HEK293T (cell line): Measurements from ENCODE around the gene NACAD.

ENCODE experiments used
- CTCF ChIA-PET: fragments of 350-600 bp; formaldehyde crosslinking; extraction: SDS; loops from one replicate; lab custom pipeline; 2021; ENCODE audit warnings: antibody characterized with exemption, inconsistent platforms; lab: Yijun Ruan, JAX
- POLR2A ChIA-PET: fragments of 350-600 bp; formaldehyde crosslinking; extraction: SDS; loops from one replicate; lab custom pipeline; 2020; ENCODE audit warnings: antibody characterized with exemption, inconsistent platforms; lab: Yijun Ruan, JAX
- DNase-seq: peaks from one replicate; pipeline ENCODE4 v3.0.0; 2012; ENCODE audit warnings: mixed read lengths; ENCODE audit errors: extremely low spot score
- ARNT ChIP-seq: fragments of 450-650 bp; IDR thresholded peaks from 2 replicates; pipeline ENCODE4 v1.6.1; 2017; ENCODE audit warnings: mild to moderate bottlenecking
- BHLHE40 ChIP-seq: fragments of 450-650 bp; IDR thresholded peaks from 2 replicates; pipeline ENCODE4 v1.6.1; 2016; ENCODE audit warnings: mild to moderate bottlenecking, moderate library complexity, borderline replicate concordance
- CTBP1 ChIP-seq: fragments of 450-650 bp; IDR thresholded peaks from 2 replicates; pipeline ENCODE4 v1.6.1; 2016; ENCODE audit warnings: borderline replicate concordance
- ELF4 ChIP-seq: fragments of 450-650 bp; IDR thresholded peaks from 2 replicates; pipeline ENCODE4 v1.6.1; 2017; ENCODE audit warnings: antibody characterized with exemption
- FOXA1 ChIP-seq: fragments of 450-650 bp; IDR thresholded peaks from 2 replicates; pipeline ENCODE4 v1.6.1; 2016; ENCODE audit warnings: mild to moderate bottlenecking
- FOXK2 ChIP-seq: fragments of 450-650 bp; IDR thresholded peaks from 2 replicates; pipeline ENCODE4 v1.6.1; 2016; ENCODE audit warnings: mild to moderate bottlenecking
- FOXM1 ChIP-seq: fragments of 450-650 bp; IDR thresholded peaks from 2 replicates; pipeline ENCODE4 v1.6.1; 2017; ENCODE audit warnings: mild to moderate bottlenecking, borderline replicate concordance
- HDGF ChIP-seq: fragments of 450-650 bp; IDR thresholded peaks from 2 replicates; pipeline ENCODE4 v1.6.1; 2017; ENCODE audit warnings: antibody characterized with exemption, borderline replicate concordance
- L3MBTL2 ChIP-seq: fragments of 450-650 bp; conservative IDR thresholded peaks from 2 replicates; pipeline ENCODE4 v1.6.1; 2016; ENCODE audit warnings: mild to moderate bottlenecking
- LEF1 ChIP-seq: fragments of 450-650 bp; IDR thresholded peaks from 2 replicates; pipeline ENCODE4 v1.6.1; 2017; ENCODE audit warnings: mild to moderate bottlenecking, borderline replicate concordance
- NFRKB ChIP-seq: fragments of 450-650 bp; IDR thresholded peaks from 2 replicates; pipeline ENCODE4 v1.6.1; 2016; ENCODE audit warnings: mild to moderate bottlenecking, moderate library complexity
- PKNOX1 ChIP-seq: fragments of 450-650 bp; IDR thresholded peaks from 2 replicates; pipeline ENCODE4 v1.6.1; 2016
- SP1 ChIP-seq: fragments of 450-650 bp; IDR thresholded peaks from 2 replicates; pipeline ENCODE4 v1.6.1; 2017
- SUZ12 ChIP-seq: fragments of 450-650 bp; IDR thresholded peaks from 2 replicates; pipeline ENCODE4 v1.6.1; 2016; ENCODE audit warnings: mild to moderate bottlenecking
- TARDBP ChIP-seq: fragments of 450-650 bp; IDR thresholded peaks from 2 replicates; pipeline ENCODE4 v1.6.1; 2016
- ZNF384 ChIP-seq: fragments of 450-650 bp; IDR thresholded peaks from 2 replicates; pipeline ENCODE4 v1.6.1; 2016

NACAD gene

GRCh38 chr7:45054442-45054841 is 34.3 kb downstream of the NACAD start:
- peak; percentile 3 for DNase-seq
- TF ChIP-seq ARNT (no peak), LEF1 (no peak), PKNOX1 (no peak), FOXM1 (no peak), TARDBP (no peak), L3MBTL2 (no peak), CTBP1 (no peak), NFRKB (no peak), HDGF (no peak), BHLHE40 (no peak), FOXA1 (no peak), SP1 (no peak), FOXK2 (no peak), ELF4 (no peak), SUZ12 (no peak)
- ChIA-PET CTCF (interaction anchor here (0.6 kb wide), 1 partner anchor 522 kb away, joined by 3 read pairs; no protein-coding TSS in a partner anchor), POLR2A (no interaction called here)

- DNase-seq, result peak; percentile 3
- TF ChIP-seq TARDBP, result no peak
- no peak for TF ChIP-seq HDGF
- TF ChIP-seq LEF1, result no peak
- TF ChIP-seq ELF4, result no peak
- no peak for TF ChIP-seq FOXK2
- POLR2A ChIA-PET, result no interaction called here
- CTCF ChIA-PET, result interaction anchor here (0.6 kb wide), 1 partner anchor 80 kb away, joined by 3 read pairs; no protein-coding TSS in a partner anchor
Observed at GRCh38 chr7:45053941-45054340, 34.8 kb downstream of the NACAD start.

- ChIA-PET POLR2A (no interaction called here), CTCF (interaction anchor here (0.6 kb wide), 1 partner anchor 80 kb away, joined by 3 read pairs; no protein-coding TSS in a partner anchor)
- no peak for TF ChIP-seq BHLHE40
- peak; percentile 1 for DNase-seq
Observed at GRCh38 chr7:45053401-45053800, 35.4 kb downstream of the NACAD start.

GRCh38 chr7:45052011-45052410 is 36.8 kb downstream of the NACAD start:
- TF ChIP-seq SUZ12 (no peak), NFRKB (no peak), ARNT (no peak), BHLHE40 (no peak), LEF1 (no peak), L3MBTL2 (no peak), CTBP1 (no peak), ELF4 (no peak), FOXM1 (no peak), ZNF384 (no peak), FOXA1 (no peak), TARDBP (no peak), PKNOX1 (no peak), FOXK2 (no peak), HDGF (no peak), SP1 (no peak)
- ChIA-PET POLR2A (no interaction called here), CTCF (no interaction called here)
- peak; percentile 4 for DNase-seq

- ChIA-PET POLR2A (no interaction called here), CTCF (no interaction called here)
- DNase-seq, result no peak
- TF ChIP-seq ELF4 (no peak), SUZ12 (no peak), CTBP1 (no peak)
Observed at GRCh38 chr7:45050198-45050597, 38.6 kb downstream of the NACAD start.

- TF ChIP-seq TARDBP (no peak), LEF1 (no peak), SP1 (no peak), ARNT (no peak), L3MBTL2 (no peak), HDGF (no peak), PKNOX1 (no peak), FOXM1 (no peak), FOXA1 (no peak), ELF4 (no peak), BHLHE40 (no peak), ZNF384 (no peak)
- ChIA-PET CTCF (no interaction called here), POLR2A (interaction anchor here (1.1 kb wide), 1 partner anchor 75 kb away, joined by 5 read pairs; no protein-coding TSS in a partner anchor)
- no peak for DNase-seq
Observed at GRCh38 chr7:45048748-45049147, 40.0 kb downstream of the NACAD start.
